Measurements from ENCODE around the gene GRIN2A.

GRIN2A gene

DNA sequence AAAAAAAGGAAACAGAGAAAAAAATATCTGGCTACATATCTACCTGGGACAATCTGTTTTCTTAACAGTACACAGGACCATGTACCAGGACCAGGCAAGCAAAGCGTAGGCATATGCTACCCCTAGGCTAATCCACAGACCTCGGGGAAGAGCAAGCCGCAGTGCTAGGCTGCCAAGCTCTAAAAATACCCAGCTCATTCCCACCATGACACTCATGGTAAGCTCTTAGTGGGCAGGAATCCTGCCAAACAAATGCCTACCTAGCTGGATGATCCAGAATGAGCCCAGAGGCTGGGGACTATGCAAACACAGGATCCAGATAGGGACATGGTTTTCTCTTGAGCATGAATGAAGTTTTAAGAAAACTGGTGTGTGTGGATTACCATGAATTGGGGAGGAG, 95.6 kb downstream of the GRIN2A start:
- TF ChIP-seq ARNTL (CRISPR knock-in tag; IDR thresholded peaks at IDR 0.05; ENCODE audit: borderline replicate concordance, low read depth) (no peak), SNAI2 (CRISPR knock-in tag; IDR thresholded peaks at IDR 0.05) (no peak), CSDC2 (CRISPR knock-in tag; IDR thresholded peaks at IDR 0.05) (no peak), ISL1 (CRISPR knock-in tag; IDR thresholded peaks at IDR 0.05) (no peak), OSR1 (CRISPR knock-in tag; IDR thresholded peaks at IDR 0.05) (no peak), ZNF8 (CRISPR knock-in tag; IDR thresholded peaks at IDR 0.05) (no peak), TOX (CRISPR knock-in tag; IDR thresholded peaks at IDR 0.05; ENCODE audit: borderline replicate concordance) (no peak), ZNF565 (CRISPR knock-in tag; conservative IDR thresholded peaks at IDR 0.05; ENCODE audit: low read depth) (no peak), PPARA (CRISPR knock-in tag; IDR thresholded peaks at IDR 0.05; ENCODE audit: borderline replicate concordance) (no peak)
- TF ChIP-seq, protein P1, sequence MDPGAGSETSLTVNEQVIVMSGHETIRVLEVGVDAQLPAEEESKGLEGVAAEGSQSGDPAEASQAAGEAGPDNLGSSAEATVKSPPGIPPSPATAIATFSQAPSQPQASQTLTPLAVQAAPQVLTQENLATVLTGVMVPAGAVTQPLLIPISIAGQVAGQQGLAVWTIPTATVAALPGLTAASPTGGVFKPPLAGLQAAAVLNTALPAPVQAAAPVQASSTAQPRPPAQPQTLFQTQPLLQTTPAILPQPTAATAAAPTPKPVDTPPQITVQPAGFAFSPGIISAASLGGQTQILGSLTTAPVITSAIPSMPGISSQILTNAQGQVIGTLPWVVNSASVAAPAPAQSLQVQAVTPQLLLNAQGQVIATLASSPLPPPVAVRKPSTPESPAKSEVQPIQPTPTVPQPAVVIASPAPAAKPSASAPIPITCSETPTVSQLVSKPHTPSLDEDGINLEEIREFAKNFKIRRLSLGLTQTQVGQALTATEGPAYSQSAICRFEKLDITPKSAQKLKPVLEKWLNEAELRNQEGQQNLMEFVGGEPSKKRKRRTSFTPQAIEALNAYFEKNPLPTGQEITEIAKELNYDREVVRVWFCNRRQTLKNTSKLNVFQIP (CRISPR knock-in tag; IDR thresholded peaks at IDR 0.05; ENCODE audit: borderline replicate concordance, low read depth) = no peak
- TF ChIP-seq, protein P2, sequence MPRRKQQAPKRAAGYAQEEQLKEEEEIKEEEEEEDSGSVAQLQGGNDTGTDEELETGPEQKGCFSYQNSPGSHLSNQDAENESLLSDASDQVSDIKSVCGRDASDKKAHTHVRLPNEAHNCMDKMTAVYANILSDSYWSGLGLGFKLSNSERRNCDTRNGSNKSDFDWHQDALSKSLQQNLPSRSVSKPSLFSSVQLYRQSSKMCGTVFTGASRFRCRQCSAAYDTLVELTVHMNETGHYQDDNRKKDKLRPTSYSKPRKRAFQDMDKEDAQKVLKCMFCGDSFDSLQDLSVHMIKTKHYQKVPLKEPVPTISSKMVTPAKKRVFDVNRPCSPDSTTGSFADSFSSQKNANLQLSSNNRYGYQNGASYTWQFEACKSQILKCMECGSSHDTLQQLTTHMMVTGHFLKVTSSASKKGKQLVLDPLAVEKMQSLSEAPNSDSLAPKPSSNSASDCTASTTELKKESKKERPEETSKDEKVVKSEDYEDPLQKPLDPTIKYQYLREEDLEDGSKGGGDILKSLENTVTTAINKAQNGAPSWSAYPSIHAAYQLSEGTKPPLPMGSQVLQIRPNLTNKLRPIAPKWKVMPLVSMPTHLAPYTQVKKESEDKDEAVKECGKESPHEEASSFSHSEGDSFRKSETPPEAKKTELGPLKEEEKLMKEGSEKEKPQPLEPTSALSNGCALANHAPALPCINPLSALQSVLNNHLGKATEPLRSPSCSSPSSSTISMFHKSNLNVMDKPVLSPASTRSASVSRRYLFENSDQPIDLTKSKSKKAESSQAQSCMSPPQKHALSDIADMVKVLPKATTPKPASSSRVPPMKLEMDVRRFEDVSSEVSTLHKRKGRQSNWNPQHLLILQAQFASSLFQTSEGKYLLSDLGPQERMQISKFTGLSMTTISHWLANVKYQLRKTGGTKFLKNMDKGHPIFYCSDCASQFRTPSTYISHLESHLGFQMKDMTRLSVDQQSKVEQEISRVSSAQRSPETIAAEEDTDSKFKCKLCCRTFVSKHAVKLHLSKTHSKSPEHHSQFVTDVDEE (CRISPR knock-in tag; IDR thresholded peaks at IDR 0.05) = no peak
- TF ChIP-seq, protein P3, sequence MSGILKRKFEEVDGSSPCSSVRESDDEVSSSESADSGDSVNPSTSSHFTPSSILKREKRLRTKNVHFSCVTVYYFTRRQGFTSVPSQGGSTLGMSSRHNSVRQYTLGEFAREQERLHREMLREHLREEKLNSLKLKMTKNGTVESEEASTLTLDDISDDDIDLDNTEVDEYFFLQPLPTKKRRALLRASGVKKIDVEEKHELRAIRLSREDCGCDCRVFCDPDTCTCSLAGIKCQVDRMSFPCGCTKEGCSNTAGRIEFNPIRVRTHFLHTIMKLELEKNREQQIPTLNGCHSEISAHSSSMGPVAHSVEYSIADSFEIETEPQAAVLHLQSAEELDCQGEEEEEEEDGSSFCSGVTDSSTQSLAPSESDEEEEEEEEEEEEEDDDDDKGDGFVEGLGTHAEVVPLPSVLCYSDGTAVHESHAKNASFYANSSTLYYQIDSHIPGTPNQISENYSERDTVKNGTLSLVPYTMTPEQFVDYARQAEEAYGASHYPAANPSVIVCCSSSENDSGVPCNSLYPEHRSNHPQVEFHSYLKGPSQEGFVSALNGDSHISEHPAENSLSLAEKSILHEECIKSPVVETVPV (CRISPR knock-in tag; IDR thresholded peaks at IDR 0.05) = no peak
- TF ChIP-seq, protein P4, sequence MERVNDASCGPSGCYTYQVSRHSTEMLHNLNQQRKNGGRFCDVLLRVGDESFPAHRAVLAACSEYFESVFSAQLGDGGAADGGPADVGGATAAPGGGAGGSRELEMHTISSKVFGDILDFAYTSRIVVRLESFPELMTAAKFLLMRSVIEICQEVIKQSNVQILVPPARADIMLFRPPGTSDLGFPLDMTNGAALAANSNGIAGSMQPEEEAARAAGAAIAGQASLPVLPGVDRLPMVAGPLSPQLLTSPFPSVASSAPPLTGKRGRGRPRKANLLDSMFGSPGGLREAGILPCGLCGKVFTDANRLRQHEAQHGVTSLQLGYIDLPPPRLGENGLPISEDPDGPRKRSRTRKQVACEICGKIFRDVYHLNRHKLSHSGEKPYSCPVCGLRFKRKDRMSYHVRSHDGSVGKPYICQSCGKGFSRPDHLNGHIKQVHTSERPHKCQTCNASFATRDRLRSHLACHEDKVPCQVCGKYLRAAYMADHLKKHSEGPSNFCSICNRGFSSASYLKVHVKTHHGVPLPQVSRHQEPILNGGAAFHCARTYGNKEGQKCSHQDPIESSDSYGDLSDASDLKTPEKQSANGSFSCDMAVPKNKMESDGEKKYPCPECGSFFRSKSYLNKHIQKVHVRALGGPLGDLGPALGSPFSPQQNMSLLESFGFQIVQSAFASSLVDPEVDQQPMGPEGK (CRISPR knock-in tag; IDR thresholded peaks at IDR 0.05; ENCODE audit: borderline replicate concordance) = no peak
- no peak for ATAC-seq

DNA sequence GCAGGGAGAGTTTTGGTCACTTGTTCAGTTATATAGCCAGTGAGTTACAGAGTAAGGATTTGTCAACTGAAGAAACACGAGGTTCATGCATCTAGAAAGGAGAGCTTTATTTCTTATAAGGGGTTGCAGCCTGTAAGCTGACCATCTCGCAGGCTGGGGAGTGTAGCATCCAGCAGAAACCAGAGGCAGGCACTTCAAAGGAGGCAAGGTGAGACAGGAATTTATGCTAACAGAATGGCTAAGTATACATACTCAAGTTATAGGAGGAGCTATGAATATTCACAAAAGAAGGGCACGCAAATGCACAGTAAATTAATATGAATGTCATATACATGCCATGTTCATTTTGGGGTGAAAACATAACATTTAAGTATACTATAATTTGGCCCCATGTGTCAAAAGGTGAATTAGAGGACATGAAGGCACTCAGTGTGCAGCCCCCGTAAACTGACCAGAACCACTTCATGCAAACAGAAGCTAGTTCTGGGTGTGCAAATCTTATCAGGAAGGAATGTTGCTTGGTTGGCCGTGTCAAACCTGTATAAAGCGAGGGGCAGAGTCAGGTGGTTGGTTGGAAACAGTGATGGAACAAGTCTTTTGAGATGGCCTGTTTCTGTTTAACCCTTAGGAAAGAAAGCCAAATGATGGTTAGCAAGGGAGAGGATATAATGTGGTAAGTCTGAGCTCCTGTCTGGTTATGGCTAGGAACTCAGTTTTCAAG, 97.0 kb downstream of the GRIN2A start:
- no peak for TF ChIP-seq GLIS3 (CRISPR knock-in tag; IDR thresholded peaks at IDR 0.05)
- TF ChIP-seq BACH2 (CRISPR knock-in tag; IDR thresholded peaks at IDR 0.05; ENCODE audit: borderline replicate concordance) = no peak
- ATAC-seq = no peak

DNA sequence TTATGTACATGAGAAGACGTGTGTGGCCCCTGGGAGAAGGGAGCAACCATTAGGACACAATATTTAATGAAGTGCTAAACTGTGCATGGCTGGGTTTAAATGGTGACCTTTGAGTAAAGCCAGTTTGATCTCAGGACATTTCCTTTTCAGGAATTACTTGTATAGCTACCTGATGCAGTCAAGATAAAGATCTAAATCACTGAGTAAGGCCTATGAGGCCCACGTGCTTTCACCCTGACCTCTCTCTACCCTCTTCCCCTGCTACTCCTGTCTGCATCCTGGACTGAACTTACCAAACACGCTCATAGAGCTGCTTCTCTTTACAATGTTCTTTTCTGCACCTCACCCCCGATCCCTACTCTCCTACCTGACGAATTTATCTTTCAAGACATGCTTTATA, 98.9 kb downstream of the GRIN2A start:
- TF ChIP-seq ESRRG (CRISPR knock-in tag; IDR thresholded peaks at IDR 0.05) (no peak), ARNTL (CRISPR knock-in tag; IDR thresholded peaks at IDR 0.05; ENCODE audit: borderline replicate concordance, low read depth) (no peak), ZFP3 (CRISPR knock-in tag; IDR thresholded peaks at IDR 0.05) (no peak), RARB (CRISPR knock-in tag; IDR thresholded peaks at IDR 0.05) (no peak)

DNA sequence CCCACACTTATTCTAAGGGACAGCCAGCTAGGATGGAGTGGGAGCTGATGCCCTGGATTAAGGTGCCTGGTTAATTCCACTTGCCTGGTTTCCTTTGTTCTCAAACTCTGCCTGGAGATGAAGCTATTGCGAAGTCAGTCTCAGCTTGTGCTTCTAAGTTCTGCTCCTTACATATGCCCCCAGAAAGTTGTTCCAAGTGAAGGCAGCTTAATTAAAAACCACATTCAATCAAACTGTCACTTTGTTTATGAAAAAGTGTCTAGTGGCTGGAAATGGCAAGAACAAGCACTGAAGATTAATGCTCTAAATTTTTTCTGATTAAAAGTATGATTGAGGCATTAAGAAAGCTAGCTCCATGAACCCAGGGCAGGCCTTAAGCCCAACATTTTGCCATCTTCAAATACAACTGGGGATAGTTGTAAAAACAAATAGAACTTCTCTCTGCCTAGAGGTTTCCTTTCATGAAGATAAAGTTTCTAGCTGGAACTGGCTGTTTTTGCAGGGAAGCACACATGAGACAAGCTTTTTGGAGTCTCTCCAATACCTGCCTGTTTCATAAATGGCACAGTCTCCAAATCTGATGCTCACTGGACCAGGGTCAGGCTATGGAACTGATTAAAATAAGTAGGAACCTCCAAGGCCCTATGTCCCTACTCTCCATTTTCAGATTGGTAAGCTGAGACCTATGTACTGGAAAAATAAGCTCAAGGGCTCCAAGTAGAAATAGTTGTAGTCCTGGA, 100.9 kb downstream of the GRIN2A start:
- no peak for ATAC-seq
- TF ChIP-seq, protein P2 (CRISPR knock-in tag; IDR thresholded peaks at IDR 0.05) = no peak
- TF ChIP-seq OSR1 (CRISPR knock-in tag; IDR thresholded peaks at IDR 0.05) = no peak
- no peak for TF ChIP-seq ZFP3 (CRISPR knock-in tag; IDR thresholded peaks at IDR 0.05)
- TF ChIP-seq ZFP30 (CRISPR knock-in tag; IDR thresholded peaks at IDR 0.05) = no peak
- TF ChIP-seq, protein P1 (CRISPR knock-in tag; IDR thresholded peaks at IDR 0.05; ENCODE audit: borderline replicate concordance, low read depth) = no peak
- TF ChIP-seq, protein P4 (CRISPR knock-in tag; IDR thresholded peaks at IDR 0.05; ENCODE audit: borderline replicate concordance) = no peak
- no peak for TF ChIP-seq CSDC2 (CRISPR knock-in tag; IDR thresholded peaks at IDR 0.05)
- TF ChIP-seq TCF4 (CRISPR knock-in tag; IDR thresholded peaks at IDR 0.05; ENCODE audit: borderline replicate concordance) = no peak
- TF ChIP-seq RARB (CRISPR knock-in tag; IDR thresholded peaks at IDR 0.05) = no peak

More for the DNA sequence above, 98.9 kb downstream of the GRIN2A start:
- no peak for ATAC-seq

All from SK-N-SH treated with all-trans-retinoic acid at 6 μM for 48 hours (cell line).